Stimulated activated CD8-positive, alpha-beta memory T cell treated with anti-CD3 and anti-CD28 coated beads, Interleukin-12 subunit alpha, Interleukin-12 subunit beta, amount 100 ng/mL, for 24 hours (primary cell): ENCODE measurements around the gene FMO4.
"Not testable (repeated sequence)": the region's sequence is repeated elsewhere in the genome, so short reads cannot be mapped to it uniquely, and the experiment has no call there.

Source experiments
- DNase-seq: peaks from one replicate; pipeline ENCODE4 v3.0.0-alpha.2; 2020; ENCODE audit errors: extremely low read depth

FMO4 gene

GRCh38 chr1:171334024-171334640, 20.1 kb downstream of the FMO4 start:
- DNase-seq: no peak

DNA sequence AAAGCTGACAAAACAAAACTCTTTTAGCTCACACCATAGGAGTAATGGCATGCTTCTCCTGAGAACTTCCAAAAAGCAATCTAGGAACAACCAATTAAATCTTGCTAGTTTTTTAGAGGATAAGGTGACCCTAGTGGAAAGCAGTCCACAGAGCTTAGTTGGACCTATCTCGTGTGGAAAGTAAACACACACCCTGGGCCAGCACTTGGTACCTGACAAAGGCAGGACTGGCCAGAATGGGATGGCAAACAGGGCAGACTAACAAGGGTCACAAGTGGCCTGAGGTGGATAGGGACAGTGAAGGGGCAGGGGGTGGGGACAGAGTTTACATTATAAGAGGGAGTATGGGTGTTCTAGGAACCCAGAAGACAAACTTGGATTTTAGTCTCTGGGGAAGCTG, 22.0 kb downstream of the FMO4 start:
- DNase-seq: no peak

- not testable (repeated sequence) for DNase-seq
Observed at GRCh38 chr1:171339345-171339744, 25.4 kb downstream of the FMO4 start.

DNA sequence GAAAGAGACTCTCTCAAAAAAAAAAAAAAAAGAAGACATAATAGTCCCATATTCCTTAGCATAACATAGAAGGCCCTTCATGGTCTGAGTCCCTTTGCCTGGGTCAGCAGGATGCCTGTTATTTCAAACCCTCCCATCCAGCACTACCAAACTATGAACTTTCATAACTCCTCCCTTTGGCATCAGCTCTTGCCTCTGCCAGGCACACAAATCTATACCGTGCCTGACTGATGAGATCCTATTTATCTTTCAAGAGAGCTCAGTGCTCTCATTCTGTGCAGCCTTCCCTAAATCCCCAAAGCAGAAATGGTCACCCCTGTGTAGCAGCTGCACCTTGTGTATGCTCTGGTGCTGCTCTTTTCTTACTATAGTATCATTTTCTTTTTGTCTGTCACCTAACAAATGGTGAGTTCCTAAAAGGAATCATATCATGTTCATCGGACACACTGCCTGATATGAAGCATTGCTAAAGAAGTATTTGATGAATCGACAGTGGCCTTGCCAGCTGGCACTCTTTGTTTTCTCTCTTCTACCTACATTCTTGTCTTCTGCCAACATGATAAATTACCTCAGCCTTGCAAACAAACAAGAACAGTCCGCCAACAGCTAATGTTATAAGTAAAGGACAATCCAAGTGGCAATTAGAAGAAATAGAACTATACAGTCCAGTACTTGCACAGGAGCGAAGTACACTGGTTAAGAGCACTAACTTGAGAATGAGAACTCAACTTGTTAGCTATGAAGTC, 29.9 kb downstream of the FMO4 start:
- DNase-seq: no peak

DNA sequence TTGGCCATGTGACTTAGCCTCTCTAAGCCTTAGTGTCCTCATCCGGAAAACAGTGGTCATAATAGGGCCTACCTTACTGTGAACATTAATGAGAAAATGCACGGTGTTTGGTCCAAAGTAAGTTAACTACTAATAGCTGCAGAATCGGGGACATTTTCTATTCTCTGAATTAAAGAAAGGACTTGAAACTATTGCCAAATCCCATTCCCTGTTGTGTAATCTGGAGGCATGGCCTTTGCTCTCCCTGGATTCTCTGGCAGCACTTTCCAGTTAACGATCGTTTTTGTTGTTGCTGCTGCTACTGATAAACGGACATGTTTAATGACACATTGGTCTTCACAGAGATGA, 30.5 kb downstream of the FMO4 start:
- DNase-seq: no peak

DNA sequence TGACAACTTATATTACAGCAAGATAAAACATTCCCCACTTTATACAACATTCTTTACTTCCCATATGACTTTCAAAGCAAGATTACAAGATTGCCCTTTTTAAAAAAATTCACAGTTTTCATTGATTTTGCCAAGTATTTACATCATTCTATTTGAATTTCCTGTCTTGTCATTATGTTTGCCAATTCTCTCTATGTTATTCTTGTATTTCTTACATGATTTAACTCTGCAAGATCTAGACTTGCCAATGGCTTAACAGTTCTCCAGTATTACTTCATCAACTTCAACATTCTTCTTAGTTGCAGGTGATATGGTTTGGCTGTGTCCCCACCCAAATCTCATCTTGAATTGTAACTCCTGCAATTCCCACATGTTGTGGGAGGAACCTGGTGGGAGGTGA, 31.6 kb downstream of the FMO4 start:
- no peak for DNase-seq

DNA sequence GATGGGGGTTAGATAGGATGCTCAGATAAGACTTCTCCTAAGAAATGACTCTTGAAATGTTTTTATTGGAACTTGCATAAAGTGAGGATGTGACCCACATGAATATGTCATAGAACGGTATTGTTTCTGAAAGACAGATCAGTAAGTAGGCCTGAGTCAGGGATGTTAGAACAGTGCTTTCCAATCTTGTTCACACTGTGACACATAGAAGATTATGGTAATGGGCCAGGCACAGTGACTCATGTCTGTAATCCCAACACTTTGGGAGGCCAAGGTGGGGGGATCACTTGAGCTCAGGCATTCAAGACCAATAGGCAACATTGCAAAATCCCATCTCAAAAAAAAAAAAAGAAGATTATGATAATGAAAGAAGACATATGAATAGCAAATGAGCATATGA, 32.9 kb downstream of the FMO4 start:
- DNase-seq: no peak

DNA sequence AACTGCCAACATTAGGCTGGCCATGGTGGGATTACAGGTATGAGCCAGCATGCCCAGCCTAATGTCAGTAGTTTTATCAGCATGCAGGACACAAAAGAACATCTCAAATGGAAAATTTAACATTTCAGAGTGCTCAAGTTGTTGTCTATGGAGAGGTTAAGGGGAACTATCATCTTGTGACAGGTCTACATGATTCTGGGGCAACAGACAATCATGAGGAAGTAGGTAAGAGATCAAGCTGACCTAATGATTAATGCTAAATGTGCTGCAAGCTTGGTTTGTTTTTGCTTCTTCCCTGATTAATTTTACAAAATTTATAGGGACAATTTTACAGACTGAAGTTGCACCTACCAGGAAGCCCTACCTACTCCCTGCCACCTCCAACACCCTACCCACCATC, 36.6 kb downstream of the FMO4 start:
- DNase-seq: no peak

DNA sequence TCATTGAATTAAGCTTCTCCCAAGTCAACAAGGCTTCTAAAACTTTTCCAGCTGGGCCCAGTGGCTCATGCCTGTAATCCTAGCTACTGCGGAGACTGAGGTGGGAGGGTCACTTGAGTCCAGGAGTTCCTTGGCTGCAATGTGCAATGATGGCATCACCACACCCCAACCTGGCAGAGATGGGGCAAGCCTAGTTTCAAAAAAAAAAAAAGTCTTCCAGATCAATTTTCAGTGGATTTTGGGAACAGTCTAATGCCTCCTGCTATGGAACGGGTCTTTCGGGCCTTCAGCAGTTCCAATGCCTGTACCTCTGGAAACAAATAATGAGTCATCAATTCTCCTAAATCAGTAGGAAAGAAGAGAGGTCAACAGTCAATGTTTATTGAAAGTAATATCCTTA, 38.0 kb downstream of the FMO4 start:
- no peak for DNase-seq

DNA sequence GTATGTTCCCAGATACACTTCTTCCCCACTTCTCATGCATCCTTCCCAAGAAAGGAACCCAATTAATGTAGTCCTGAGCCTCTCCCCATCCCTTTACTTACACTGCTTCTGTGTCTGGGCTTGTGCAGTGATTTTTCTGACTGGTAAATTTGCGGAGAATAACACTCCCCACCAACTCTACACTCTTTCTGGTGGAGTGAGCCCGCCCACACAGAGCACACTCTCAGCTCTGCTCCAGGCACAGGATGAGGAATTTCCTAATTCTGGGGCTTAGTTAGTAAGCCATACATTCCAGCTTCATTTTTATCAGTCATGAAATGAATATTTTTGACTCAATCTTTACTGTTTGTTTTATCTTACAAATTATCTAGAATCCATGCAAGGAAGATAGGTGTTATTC, 38.6 kb downstream of the FMO4 start:
- DNase-seq: no peak

DNA sequence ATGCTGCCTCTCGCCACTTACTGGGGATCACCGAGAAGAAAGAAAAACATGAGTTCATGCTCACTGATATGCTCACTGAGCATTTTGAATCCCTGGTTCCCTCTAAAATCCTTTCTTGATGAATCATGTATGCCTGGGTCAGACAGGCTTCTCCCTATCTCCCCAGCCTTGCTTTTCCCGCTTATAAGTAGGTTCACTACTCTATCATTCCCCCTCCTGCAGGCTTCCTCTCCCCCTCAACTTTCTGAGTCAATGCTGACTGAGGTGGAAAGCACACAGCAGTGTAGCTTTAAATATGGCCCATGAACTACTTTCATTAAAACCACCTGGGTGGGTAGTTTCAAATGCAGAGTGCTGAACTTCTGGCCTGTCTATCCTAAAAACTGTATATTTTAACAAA, 41.7 kb downstream of the FMO4 start:
- no peak for DNase-seq

DNA sequence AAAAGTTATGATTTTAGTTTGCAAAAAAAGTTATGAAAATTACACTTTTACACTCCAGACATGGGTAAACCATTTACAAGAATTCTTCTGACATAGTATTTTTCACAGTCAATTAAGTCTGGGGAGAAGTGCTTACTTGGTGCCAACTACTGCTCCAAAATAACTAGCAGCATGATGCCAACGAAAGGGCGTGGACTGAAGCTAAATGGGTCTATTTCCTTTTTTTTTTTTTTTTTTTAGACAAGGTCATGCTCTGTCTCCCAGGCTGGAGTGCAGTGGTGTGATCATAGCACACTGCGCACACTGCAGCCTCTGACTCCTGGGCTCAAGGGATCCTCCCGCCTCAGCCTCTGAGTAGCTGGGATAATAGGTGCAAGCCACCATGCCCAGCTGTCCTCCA, 43.2 kb downstream of the FMO4 start:
- no peak for DNase-seq

DNA sequence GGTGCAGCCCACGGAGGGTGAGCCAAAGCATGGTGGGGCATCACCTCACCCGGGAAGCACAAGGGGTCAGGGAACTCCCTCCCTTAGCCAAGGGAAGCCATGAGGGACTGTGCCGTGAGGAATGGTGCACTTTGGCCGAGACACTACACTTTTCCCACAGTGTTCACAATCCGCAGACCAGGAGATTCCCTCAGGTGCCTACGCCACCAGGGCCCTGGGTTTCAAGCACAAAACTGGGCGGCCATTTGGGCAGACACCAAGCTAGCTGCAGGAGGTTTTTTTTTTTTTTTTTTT, 45.3 kb downstream of the FMO4 start:
- DNase-seq: not testable (repeated sequence)

GRCh38 chr1:171359731-171360527, 45.9 kb downstream of the FMO4 start:
- DNase-seq: not testable (repeated sequence)

- DNase-seq: no peak
Observed at GRCh38 chr1:171366085-171366484, 52.1 kb downstream of the FMO4 start.

GRCh38 chr1:171366816-171367215, 52.8 kb downstream of the FMO4 start:
- no peak for DNase-seq

DNA sequence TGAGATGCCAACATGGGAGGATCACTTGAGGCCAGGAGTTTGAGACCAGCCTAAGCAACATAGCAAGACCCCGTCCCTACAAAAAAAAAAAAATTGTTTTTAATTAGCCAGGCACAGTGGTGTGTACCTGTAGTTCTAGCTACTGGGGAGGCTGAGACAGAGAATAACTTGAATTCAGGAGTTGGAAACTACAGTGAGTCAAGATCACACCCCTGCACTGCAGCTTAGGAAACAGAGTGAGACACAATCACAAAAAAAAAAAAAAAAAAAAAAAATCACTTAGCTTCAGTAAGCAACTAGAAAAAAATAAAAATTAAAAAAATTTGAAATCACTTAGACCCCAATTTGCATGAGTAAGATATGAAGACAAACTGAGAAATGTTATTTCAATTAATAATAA, 53.5 kb downstream of the FMO4 start:
- DNase-seq: no peak

GRCh38 chr1:171372418-171373084, 58.6 kb downstream of the FMO4 start:
- no peak for DNase-seq

- DNase-seq: not testable (repeated sequence)
Observed at GRCh38 chr1:171373357-171374122, 59.6 kb downstream of the FMO4 start.

DNA sequence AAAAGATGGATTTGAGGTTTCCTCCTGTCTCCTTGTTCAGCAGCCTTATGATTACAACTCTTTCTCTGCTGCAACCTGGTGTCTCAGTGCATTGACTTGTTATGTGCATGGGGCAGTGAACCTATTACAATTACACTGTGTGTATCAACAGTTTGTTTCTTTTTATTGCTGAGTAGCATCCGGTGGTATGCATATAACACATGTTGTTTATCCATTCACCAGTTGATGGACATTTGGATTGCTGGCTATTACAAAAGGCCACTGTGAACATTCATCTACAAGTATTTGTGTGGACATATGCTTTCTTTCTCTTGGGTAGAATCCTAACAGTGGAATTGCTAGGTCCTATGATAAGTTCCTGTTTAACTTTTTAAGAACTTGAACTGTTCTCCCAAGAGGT, 65.9 kb downstream of the FMO4 start:
- DNase-seq: no peak

DNA sequence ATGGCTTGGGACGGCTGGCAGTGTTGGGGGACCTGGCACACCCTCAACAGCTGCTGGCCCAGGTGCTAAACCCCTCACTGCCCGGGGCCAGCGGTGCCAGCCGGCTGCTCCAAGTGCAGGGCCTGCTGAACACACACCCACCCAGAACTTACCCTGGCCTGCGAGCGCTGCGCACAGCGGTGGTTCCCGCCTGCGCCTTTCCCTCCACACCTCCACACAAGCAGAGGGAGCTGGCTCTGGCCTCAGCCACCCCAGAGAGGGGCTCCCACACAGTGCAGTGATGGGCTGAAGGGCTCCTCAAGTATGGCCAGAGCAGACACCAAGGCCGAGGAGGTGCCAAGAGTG, 67.9 kb downstream of the FMO4 start:
- DNase-seq: no peak

DNA sequence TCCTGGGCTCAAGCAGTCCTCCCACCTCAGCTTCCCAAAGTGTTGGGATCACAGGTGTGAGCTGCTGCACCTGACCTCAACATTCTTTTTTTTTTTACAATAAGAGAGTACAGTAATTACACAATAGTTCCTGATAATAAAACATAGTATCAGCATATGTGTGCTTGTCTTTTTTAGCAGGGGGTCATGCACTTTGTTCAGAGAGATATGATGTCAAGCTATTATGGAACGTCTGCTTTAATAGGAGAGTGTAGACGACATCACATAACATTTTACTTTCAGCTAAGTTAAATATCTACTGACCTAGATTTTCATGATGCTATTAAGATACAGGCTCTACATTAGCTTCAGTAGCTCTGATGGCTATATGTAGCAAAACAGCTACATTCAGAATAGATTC, 70.5 kb downstream of the FMO4 start:
- no peak for DNase-seq
